Measurements from ENCODE around the gene AQP2. TPM values are rescaled to one million over a fixed set of nuclear protein-coding genes. Genes with fewer than 3 reads are reported as not detected.

The AQP2 gene
- total RNA-seq, 4 donors from 2014 or later: not detected

DNA sequence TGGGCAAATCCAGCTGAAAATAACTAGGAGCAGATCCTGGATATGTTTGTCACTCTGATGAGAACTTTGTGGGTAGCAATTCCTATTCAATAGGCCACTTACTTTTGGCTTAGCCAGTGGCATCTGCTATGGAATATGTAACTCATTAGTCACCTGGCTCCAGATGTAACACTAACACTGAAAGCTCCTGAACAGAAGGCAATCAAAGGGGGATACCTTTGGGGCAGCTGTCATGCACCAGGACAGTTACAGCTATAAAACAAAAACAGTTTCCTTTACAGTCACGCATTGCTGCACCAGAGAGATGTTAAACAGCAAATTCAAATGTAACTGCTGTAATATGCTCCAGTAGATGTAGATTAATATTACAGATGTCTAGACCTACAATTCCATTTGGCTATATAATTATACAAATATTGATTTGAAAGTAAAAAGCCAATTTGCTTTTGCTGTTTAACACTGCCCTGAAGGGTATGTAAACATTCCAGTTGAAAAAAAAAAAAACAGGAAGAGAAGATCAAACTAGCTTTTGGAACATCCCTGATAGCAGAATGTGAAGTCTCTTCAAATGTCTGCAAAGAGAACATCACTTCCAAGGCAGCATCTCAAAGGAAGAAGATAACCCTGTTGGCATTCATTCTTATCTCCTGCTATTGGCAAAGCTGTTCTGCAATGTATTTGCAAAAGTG is 56.4 kb downstream of the AQP2 start:
- Histone ChIP-seq H3K27ac (peak overlapping the region in 1 of 4 donors; percentile 11), H3K36me3 (no peaks in the 10 kb centered on the region), H3K4me3 (no peak overlapping the region), H3K4me1 (no peaks in the 10 kb centered on the region), H3K9me3 (no peaks in the 10 kb centered on the region), H3K27me3 (no peaks in the 10 kb centered on the region)
- TF ChIP-seq POLR2A (IDR thresholded peaks at IDR 0.05): no peak
- DNase-seq: no peak

Other genes starting within 250 kb of the AQP2 start
- 10 to 100 TPM in 2 of 4 donors, 1 to 10 TPM in 2; 2.1 to 40.4 (median 8.2) TPM for gene FMNL3, start 243.3 kb upstream of the AQP2 start, total RNA-seq
- gene TMBIM6, start 209.2 kb upstream of the AQP2 start, total RNA-seq: 1,000 to 10,000 TPM in 1 of 4 donors, 100 to 1,000 TPM in 3; 104 to 1,479 (median 689) TPM
- 10 to 100 TPM in 1 of 4 donors, 1 to 10 TPM in 3; 3.3 to 16.5 (median 7.5) TPM for gene NCKAP5L, start 122.3 kb upstream of the AQP2 start, total RNA-seq
- gene BCDIN3D, start 107.6 kb upstream of the AQP2 start, total RNA-seq: 1 to 10 TPM; 2.3 to 5.2 (median 3.1) TPM
- gene FAIM2, start 46.8 kb upstream of the AQP2 start, total RNA-seq: 1 to 10 TPM in 3 of 4 donors, under 1 TPM in 1; 0.83 to 4.7 (median 2.9) TPM
- not detected for gene AQP5, start 11.1 kb downstream of the AQP2 start, total RNA-seq
- not detected for gene AQP6, start 22.2 kb downstream of the AQP2 start, total RNA-seq
- 10 to 100 TPM in 1 of 4 donors, 1 to 10 TPM in 3; 5.1 to 29.7 (median 8.5) TPM for gene RACGAP1, start 74.8 kb downstream of the AQP2 start, total RNA-seq
- 1 to 10 TPM in 2 of 4 donors, under 1 TPM in 1, not detected in 1; 0.70 to 5.7 (median 1.5) TPM for gene ASIC1, start 106.9 kb downstream of the AQP2 start, total RNA-seq
- gene SMARCD1, start 134.6 kb downstream of the AQP2 start, total RNA-seq: 100 to 1,000 TPM in 2 of 4 donors, 10 to 100 TPM in 2; 76.5 to 126 (median 95.1) TPM
- gene GPD1, start 153.3 kb downstream of the AQP2 start, total RNA-seq: 100 to 1,000 TPM in 3 of 4 donors, 10 to 100 TPM in 1; 41.3 to 409 (median 291) TPM
- gene COX14, start 161.5 kb downstream of the AQP2 start, total RNA-seq: 100 to 1,000 TPM in 1 of 4 donors, 10 to 100 TPM in 3; 75.3 to 115 (median 86.4) TPM
- gene CERS5, start 216.6 kb downstream of the AQP2 start, total RNA-seq: 10 to 100 TPM; 15.2 to 84.2 (median 23.2) TPM